ENCODE measurements around the gene ERBB4. TPM values are rescaled to one million over a fixed set of nuclear protein-coding genes. Genes with fewer than 3 reads are reported as not detected.
"Not testable (repeated sequence)": the region's sequence is repeated elsewhere in the genome, so short reads cannot be mapped to it uniquely, and the experiment has no call there.

Gene ERBB4
- total RNA-seq, 1 donor from 2014 or later: 0.17 TPM

DNA sequence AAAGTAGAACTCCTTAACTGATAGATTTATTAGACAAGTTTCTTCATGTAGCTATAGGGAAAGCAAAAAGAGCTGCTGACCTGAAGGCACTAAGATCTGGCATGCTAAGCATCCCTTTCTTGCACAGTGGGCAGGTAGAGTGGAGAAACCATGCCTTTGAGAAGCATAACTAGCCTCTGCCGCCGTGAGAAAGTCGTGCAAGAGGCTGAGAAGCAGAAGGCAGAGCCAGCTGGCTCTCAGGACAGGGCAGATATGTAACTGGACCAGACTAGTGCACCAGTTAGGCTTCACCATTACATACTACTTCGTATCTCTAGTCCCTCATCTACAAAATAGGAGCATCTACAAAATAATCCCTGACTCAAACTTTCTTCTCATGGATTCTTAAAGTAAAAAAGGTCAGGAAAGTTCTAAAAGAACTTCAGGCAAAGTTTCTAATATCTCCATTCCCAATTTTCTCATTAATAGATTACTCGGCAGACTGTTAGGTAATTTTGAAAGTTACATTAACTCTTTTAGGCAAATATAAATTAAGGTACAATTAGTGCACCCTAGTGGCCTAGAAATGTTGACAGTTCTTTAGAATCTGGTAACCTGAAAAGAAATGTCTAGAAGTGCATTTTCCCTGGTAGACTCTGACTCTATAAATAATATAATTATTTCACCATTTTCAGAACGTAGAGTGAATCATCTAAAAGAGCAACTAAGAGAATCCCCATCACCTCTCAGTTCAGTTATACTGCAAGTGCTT, 10.3 kb downstream of the ERBB4 start:
- DNase-seq: no peak

DNA sequence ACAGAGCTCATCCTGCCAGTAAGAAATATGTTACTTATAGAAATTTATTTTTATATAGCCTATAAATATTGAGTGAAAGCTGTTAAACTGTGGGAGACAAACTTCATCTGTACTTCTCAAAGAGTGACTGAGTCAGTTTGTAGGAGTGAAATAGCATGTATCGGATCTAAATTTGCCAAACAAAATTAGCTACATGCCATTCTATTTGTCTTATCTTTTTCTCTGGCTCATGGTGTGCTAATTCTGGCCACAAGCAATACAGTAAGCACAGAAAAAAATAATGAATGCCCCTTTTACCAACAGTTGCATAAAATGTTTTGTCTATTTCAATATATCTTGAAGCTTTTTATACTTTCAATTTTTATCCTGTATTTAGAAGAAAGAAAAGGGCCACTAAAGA, 12.5 kb downstream of the ERBB4 start:
- no peak for DNase-seq

DNA sequence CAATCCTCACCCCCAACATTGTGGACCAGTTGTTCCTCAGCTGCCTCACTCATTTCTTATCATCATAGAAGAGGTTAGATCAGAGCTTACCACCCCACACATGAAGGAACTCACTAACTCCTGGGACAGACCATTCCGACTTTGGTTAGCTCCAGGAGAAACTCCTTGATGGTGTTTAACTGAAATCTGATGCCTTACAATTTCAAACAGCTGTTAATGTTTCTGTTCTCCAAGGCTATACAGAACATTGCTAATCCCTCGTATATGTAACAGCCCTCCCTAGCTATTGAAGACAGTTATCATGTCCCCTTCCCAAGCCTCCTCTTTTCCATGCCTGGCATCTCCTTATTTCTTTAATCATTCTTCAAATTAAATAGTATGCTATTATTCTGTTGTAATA, 14.8 kb downstream of the ERBB4 start:
- no peak for DNase-seq

DNA sequence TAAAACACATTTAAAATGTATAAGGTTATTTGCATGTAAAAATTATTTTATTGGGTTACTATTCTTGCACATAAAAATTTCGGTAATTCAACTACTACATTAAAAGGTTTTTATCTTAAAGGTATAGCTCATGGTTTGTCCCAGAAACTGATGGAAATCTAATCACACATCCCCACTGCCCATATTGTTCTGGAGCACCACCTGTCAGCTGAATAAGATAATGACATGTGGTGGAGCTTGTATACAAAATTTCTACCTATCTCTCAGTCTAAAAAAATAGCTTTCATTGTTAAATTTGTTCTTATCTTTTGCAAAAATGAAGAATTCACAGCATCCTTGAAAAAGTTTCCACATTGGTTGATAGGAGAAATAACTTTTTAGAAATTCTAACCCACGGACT, 18.3 kb downstream of the ERBB4 start:
- DNase-seq: peak; percentile 20

DNA sequence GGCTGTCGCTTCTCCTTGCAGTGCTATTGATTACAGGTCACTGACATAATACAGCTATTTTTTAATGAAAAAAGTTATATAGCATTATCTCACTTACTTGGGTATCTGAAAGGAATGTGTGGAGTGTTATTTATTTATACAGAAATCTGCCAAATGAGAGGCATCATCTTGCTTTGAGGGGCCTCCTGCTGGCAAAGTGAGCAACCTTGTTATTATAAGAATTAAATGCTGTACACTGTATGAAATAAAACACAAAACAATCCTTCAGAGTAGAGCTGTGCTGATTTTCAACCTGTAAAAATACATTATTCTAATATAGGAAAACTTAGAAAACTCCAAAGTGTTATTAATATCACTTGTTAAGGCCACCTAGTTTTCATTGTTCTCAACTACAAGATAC, 20.9 kb downstream of the ERBB4 start:
- no peak for DNase-seq

DNA sequence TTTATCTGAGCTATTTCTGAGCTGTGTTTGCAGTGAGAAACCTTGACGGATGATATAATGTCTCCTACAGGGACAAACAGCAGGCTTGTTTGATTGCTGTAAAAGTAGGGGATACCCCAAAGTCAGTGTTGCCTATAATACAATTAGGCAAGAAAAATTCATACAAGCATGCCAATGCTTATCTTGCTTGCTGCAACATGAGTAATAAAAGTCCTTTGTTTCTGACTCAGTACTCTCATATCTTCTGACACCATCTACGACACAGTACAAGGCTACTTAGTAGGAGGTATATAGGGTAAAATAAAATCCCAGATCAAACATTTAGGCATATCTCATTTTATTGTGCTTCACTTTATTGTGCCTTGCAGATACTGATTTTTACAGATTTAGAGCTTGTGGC, 33.0 kb downstream of the ERBB4 start:
- DNase-seq: no peak

DNA sequence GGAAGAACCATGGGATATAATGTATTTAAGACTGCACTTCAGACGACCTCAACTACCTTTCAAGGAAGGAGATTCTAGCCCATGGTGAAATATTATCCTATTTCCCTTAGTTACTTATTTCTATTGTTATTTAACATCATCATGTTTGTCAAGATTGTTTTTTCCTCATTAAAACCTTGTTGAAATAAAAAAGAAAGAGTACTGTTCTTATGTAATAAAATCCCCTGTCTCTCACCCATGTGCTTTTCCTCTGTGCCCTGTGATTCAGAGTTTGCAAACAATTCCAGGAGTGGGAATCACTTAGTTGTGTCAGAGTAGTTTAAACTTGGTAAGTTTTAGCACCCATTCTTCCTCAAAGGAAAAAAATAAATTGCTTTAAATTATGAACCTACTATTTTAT, 43.6 kb downstream of the ERBB4 start:
- DNase-seq: no peak

DNA sequence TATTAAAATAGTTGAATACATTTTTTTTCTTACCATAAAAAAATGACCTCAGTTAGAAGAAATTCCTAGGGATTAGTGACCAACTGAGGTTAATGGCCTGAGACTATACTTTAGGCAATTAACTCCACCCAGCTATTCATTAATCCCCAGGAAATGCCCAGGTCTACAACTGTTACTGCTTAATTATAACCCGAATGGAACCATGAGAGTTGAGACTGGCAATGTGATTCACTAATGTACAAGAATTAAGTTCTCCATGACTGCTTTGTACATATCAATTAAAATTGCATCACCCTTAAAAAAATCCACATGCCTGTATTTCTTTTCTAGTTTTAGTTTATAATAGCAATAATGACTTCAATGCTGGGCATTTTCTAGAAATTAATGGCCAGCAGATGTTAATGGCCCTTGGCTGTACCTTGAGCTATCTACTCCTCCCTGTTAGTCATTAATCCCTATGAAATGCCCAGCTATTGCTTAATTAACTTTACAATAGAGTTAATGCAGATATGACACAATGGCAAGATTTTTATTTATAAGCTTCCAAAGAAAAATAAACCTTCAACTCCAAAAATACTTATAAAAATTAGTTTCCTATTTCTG, 44.1 kb downstream of the ERBB4 start:
- no peak for DNase-seq

DNA sequence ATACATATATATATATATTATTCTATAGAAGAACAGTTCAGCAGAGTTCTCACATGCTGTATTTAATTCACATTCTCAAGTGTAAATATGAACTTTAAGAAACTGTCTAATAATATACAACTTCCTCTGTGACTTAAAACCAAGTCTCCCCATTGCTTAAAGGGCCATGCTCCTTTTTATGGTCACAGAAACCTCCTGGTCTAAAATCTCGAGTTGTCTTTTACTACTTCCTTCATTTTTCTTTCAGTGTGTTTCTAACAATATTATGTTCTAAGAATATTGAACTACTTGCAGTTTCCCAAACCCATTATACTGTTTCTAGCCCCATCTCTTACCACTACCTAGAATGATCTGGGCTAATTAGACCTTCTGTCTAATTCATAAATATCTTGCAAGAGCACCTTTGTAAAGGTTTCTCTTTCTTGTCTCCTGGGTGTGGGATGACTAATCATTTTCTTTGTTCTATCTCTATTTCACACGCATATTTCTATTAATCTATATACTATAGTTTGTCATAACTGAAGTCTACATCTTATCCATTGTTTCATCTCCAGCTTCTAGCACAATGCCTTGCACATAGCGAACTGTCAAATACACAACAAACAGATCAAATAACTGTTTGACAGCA, 48.8 kb downstream of the ERBB4 start:
- no peak for DNase-seq

DNA sequence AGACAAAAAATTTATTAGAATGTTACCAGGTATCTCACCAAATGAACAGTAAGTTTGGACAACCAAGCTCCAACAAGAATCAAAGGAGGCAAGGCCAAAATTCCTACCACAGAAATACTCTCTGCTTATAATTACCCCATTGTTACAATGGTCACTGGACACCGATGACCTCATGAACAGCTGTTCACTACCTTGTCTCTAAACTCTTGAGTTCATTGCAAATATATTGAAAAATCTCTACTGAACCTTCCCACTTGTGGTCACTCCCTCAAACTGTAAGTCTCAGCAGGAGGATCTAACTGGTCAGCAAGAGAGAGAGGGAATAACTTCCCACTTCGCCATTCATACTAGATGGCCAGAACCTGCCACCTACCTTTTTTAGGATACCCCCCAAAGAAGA, 50.0 kb downstream of the ERBB4 start:
- no peak for DNase-seq

DNA sequence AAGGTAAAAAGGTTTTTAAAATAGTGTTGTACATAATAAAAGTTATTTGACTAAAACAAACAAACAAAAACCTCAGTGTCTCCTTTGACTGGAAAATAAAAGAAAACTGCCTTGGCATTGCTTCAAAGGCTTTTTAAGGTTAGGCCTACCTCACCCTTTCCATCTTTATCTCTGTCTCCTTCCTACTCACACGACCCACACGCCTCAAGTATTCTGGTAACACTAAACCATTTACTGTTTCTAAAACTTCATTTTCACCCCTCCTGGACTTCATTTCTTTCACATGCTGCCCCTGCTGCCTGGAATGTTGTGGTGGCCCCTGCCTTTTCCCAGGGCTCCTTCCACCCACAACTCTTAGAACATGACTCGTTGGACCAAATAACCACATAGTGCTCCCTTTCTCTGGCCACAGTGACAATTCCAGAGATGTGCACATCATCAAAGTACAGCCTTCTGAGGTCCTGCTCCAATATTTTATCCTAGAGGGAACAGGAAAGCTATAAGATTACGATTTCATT, 54.0 kb downstream of the ERBB4 start:
- no peak for DNase-seq

DNA sequence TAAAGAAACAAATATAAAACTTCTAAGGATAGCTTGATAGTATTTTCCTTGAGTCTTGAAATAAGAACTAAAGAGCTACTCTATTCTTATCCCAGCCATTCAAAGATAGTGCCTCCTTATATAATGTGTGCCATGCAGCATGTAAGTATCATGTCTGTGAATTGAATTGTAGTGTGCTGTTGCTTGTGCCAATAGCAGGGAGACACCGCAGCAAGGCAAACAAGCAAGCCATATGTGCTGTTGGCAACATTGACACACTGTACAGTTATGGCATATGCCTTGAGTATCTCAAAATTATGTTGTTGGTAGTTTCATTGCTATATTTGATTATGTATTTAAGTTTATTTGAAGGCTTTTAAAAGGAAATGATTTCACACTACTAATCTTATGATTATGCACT, 58.2 kb downstream of the ERBB4 start:
- no peak for DNase-seq

DNA sequence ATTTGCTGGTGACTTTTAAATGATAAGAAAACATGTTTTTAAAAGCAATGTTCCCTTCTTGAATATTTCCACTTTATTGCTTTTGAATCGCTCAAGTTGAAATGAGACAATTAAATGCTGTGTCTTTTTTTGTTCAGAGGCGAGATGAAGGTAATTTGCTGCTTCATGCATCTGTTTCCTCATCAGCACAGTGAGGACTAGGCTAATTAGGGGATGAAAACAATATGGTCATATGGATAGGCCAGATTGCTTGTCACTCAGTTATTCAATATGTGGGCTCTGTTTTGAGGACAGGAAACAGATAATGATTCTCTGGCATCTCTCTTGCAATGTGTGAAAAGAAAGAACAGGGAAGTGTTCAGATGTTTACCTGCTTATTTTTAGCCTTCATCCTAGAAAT, 61.0 kb downstream of the ERBB4 start:
- no peak for DNase-seq

DNA sequence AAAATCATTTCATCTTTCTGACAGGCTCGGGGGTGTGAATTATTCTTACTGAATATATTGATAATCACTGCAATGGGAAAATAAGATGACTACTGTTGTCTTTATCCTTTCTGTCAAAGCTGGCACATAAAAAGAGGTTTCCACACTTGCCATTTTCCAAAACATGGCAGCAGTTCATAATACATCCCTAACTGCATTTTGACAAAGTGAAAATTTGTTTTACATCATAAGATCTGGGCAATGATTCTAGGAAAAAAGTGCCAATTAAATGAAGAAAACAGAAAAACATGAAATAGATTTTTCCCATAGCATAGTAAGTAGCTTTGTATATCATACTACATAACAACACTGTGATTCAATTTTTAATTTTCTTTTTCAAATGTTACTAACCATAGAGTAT, 65.4 kb downstream of the ERBB4 start:
- no peak for DNase-seq

DNA sequence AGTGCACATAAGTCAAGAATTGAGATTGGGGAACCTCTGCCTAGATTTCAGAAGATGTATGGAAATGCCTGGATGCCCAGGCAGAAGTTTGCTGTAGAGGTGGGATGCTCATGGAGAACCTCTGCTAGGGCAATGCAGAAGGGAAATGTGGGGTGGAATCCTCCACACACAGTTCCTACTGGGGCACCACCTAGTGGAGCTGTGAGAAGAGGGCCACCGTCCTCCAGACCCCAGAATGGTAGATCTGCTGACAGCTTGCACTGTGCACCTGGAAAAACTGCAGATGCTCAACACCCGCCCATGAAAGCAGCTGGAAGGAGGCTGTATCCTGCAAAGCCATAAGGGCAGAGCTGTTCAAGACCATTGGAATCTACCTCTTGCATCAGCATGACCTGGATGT, 71.1 kb downstream of the ERBB4 start:
- not testable (repeated sequence) for DNase-seq

DNA sequence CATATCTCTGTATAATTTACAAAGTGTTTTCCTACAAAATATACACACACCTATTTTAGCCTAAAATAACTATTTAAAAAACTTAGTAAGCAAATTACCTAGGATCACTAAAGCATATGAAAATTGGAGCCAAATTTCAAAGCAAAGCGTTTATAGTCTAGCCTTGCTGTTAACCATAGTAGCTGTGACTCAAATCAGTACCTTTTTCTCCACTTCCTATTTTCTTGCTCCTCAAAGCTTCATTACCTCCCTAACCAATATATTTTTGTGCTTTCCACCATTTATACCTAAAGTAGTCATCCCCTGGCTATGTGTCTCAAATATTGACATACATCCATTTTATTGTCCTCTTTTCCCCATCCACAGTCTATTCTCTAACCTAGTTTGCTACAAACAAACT, 73.1 kb downstream of the ERBB4 start:
- no peak for DNase-seq

DNA sequence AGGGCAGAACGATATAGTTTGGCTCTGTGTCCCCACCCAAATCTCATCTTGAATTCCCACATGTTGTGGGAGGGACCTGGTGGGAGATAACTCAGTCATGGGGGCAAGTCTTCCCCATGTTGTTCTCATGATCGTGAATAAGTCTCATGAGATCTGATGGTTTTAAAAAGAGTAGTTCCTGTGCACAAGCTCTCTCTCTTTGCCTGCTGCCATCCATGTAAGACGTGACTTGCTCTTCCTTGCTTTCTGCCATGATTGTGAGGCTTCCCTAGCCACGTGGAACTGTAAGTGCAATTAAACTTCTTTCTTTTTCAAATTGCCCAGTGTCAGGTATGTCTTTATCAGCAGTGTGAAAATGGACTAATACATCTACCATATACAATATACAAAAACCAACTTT, 76.9 kb downstream of the ERBB4 start:
- not testable (repeated sequence) for DNase-seq

DNA sequence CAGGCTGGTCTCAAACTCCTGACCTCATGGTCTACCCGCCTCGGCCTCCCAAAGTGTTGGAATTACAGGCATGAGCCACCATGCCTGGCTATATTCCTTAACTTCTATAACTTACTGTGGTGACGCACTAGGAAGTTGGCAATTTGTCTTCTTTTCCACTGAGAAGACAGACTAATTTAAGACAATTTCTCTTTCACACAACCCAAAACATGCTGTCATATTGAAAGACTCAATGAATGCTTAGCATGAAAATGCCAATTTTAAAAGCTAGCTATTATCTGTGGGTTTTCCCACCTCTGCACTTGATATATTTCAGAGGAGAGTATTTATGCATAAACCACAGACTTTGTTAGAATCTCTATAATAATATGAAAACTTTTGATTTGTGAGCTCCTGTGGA, 84.5 kb downstream of the ERBB4 start:
- DNase-seq: no peak

DNA sequence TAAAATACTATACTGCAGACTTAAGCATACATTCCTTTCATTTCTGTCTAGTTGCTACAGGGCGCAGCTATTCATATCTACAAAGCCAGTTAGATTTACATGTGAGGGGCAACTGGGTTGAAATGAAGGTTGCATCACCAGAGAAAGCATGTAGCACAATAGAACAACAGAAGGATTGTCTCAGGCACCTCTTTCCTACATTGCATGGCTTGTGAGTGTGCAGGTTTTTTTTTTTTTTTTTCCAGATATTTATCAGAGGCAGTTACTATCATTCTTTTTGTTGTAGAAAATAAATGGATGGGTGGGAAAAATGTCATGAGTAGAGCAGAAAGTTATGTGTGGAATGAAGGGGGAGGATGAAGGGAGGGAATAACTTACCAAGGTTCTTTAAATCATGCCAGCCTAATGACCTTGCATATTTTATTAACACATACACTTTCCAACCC, 86.8 kb downstream of the ERBB4 start:
- DNase-seq: no peak

DNA sequence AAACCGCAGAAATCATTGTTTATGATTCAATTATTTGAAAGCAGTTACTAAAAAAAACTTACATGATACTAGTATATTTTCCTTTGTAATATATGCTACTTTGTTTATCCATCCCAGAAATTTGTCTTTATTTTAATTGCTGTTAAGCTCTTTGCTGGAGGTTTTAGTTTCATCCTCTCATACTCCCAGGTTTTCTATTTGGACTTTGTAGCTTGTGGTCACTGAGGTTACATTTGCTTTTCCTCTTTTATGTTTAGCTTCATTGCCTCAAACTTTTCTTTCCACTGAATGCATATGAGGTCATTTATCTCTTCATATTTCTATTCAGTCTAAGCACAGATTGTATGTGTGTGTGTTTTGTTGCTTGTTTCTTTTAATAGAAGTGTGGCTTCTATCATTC, 89.9 kb downstream of the ERBB4 start:
- DNase-seq: no peak

DNA sequence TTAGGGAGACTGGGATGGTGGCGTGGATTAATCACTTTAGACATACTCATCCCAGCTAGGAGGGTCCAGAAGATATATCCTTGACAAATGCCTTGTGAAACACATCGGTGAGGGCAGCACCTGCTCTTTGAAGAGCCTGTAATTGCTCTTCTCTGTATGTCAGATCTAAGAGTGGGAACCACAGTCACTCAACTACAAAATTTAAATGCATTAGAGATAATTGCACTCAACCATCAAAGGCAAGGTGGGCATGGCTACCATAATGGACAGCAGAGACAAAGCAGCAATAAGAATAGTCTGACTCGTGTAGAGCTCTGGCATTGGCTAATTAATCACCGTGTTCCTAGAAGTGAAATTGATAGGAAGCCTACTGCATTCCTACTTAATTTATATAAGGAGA, 96.8 kb downstream of the ERBB4 start:
- no peak for DNase-seq

DNA sequence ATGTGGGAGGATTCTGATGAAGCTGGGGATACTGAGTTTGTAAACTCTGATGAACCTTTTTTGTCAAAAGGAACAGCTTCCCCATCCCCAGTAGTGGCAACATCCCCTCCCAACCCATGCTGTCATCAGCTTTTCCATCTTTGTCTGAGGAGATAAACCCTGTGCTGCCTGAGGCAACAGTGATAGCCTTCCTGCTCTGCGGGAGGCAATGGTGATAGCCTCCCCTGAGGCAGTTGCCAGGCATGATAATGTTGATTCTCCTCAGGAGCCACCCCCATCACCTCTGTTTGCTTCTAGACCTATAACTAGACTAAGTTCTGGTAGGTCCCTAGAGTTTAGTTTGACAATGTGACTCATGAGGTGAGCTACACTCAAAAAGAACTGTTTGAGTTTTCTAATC, 97.5 kb downstream of the ERBB4 start:
- no peak for DNase-seq

DNA sequence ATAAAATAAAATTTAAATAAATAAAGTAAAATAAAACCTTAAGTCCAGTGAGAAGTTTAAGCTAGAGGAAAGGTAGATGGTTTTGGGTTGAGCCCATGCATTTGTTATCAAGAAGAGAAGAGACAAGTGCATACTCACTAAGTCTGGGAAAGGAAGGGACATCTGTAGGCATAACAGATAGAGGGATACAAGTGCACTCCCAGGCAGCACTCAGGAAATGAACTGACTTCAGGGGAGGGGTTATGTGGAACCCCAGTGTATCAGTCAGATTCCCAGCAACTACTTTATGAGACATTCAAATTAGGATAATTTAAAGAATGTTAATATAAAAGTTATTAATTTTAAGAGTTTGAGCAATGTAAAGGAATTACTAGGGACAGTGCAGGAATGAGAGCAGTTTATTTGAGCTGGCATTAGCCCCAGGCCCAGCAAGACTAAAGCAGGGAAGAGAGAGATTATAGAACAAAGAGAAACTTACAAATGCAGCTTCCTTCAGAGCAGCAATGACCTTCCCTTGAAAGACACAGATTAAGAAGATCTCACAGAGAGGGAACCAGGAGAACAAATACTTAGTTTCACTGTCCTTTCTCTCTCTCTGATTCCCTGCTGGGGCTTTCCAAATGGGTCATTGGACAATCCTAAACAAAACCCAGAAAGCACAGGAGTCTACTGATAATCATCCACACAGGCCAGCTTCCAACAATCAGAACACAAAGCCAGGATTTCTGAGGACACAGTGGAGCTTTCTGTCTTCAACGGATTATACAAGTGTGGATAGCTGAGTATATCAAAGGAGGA, 109.7 kb downstream of the ERBB4 start:
- DNase-seq: no peak
